ENCODE data around the gene GPATCH4. TPM values are rescaled to one million over a fixed set of nuclear protein-coding genes. Genes with fewer than 3 reads are reported as not detected.

The GPATCH4 gene
- total RNA-seq, 1 experiment from 2014 or later, result 44.4 TPM

DNA sequence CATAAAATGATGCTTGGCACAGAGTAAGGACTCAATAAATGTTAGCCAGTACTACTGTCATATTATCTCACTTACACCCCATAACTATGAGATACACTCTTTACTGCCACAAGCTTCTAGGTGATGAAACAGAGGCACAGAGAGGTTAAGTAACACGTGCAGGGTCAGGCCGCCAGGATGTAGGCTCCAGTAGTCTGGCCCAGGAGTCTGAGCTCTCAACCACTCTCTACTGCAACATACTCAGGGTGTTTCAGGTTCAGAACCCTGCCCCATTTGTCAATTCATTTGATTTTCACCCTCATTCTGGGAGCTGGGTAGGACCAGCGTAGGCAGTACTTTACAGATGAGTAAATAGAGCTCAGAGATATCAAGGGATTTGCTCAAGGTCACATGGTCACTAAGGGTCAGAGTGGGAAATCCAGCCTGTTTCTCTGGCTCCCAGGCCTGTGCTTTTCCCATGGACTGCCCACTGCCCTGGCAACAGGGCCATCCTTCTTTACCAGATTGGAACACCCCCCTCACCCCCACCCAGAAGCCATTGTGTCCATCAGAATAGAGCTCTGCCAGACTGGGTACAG lies 50.1 kb downstream of the GPATCH4 start:
- H3K27ac ChIP-seq (ENCODE audit: low read length), result no peak overlapping the region
- no peaks in the 10 kb centered on the region for H3K4me1 ChIP-seq (ENCODE audit: control insufficient read depth, insufficient read depth, low read length)
- ATAC-seq (no peak), DNase-seq (ENCODE audit: low read depth, low spot score) (no peak)
- intact Hi-C loops (cut with micrococcal nuclease; ENCODE audit: unreplicated experiment), result no loop called here
- no peak for TF ChIP-seq TCF7L2 (IDR thresholded peaks at IDR 0.05; ENCODE audit: low read depth, low read length)
- TF ChIP-seq, protein P1, sequence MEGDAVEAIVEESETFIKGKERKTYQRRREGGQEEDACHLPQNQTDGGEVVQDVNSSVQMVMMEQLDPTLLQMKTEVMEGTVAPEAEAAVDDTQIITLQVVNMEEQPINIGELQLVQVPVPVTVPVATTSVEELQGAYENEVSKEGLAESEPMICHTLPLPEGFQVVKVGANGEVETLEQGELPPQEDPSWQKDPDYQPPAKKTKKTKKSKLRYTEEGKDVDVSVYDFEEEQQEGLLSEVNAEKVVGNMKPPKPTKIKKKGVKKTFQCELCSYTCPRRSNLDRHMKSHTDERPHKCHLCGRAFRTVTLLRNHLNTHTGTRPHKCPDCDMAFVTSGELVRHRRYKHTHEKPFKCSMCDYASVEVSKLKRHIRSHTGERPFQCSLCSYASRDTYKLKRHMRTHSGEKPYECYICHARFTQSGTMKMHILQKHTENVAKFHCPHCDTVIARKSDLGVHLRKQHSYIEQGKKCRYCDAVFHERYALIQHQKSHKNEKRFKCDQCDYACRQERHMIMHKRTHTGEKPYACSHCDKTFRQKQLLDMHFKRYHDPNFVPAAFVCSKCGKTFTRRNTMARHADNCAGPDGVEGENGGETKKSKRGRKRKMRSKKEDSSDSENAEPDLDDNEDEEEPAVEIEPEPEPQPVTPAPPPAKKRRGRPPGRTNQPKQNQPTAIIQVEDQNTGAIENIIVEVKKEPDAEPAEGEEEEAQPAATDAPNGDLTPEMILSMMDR (IDR thresholded peaks at IDR 0.05), result no peak
- no peak for TF ChIP-seq SIN3A (IDR thresholded peaks at IDR 0.05; ENCODE audit: borderline replicate concordance, insufficient read depth, low read depth, low read length)
- H3K4me3 ChIP-seq (ENCODE audit: low read depth in 2 of 2, low read length in 2 of 2), result no peak overlapping the region
- H3K9me3 ChIP-seq (ENCODE audit: control insufficient read depth, insufficient read depth, low read depth, low read length), result no peaks in the 10 kb centered on the region
- no peaks in the 10 kb centered on the region for H3K27me3 ChIP-seq (ENCODE audit: control insufficient read depth, insufficient read depth, low read length)
- ChIA-PET POLR2A (no interaction called here), CTCF (interaction anchor here (0.7 kb wide), 1 partner anchor 58 kb away, joined by 3 read pairs; no protein-coding TSS in a partner anchor)
- no TSS peak for BruUV-seq (replicated peaks)
- in situ Hi-C loops (cut with HindIII; ENCODE audit: low pct_unique_long_range_greater_than_20kb, low sequenced_read_pairs), result no loop called here
- no peaks in the 10 kb centered on the region; the same call in 1 of the 2 replicates for H3K36me3 ChIP-seq (ENCODE audit: control insufficient read depth, insufficient read depth, low read length)

GRCh38 chr1:156550346-156550745 lies 50.9 kb downstream of the GPATCH4 start:
- Histone ChIP-seq H3K4me1 (ENCODE audit: control insufficient read depth, insufficient read depth, low read length) (no peaks in the 10 kb centered on the region), H3K27ac (ENCODE audit: low read length) (no peak overlapping the region), H3K9me3 (ENCODE audit: control insufficient read depth, insufficient read depth, low read depth, low read length) (no peaks in the 10 kb centered on the region), H3K27me3 (ENCODE audit: control insufficient read depth, insufficient read depth, low read length) (no peaks in the 10 kb centered on the region), H3K36me3 (ENCODE audit: control insufficient read depth, insufficient read depth, low read length) (no peaks in the 10 kb centered on the region; the same call in 1 of the 2 replicates), H3K4me3 (ENCODE audit: low read depth in 2 of 2, low read length in 2 of 2) (no peak overlapping the region)
- intact Hi-C loops (cut with micrococcal nuclease; ENCODE audit: unreplicated experiment) (no loop called here), in situ Hi-C loops (cut with HindIII; ENCODE audit: low pct_unique_long_range_greater_than_20kb, low sequenced_read_pairs) (no loop called here)
- no TSS peak for BruUV-seq (replicated peaks)
- POLR2A ChIA-PET, result no interaction called here
- CTCF ChIA-PET, result interaction anchor here (0.9 kb wide), 1 partner anchor 60 kb away, joined by 4 read pairs; no protein-coding TSS in a partner anchor
- TF ChIP-seq, protein P1 (IDR thresholded peaks at IDR 0.05), result no peak
- TF ChIP-seq SIN3A (IDR thresholded peaks at IDR 0.05; ENCODE audit: borderline replicate concordance, insufficient read depth, low read depth, low read length) (no peak), TCF7L2 (IDR thresholded peaks at IDR 0.05; ENCODE audit: low read depth, low read length) (no peak), REST (IDR thresholded peaks at IDR 0.05; ENCODE audit: insufficient read depth in 1 of 2, low read depth in 2 of 2, low read length in 1 of 2) (no peak), POLR2AphosphoS5 (IDR thresholded peaks at IDR 0.05; ENCODE audit: low read depth, low read length) (no peak)
- no peak for DNase-seq (ENCODE audit: low read depth, low spot score)
- no peak for ATAC-seq

Data from Panc1 (cell line).